Left lung (tissue), 10 donors: Measurements from ENCODE around the gene TRPM3. TPM values are rescaled to one million over a fixed set of nuclear protein-coding genes. Genes with fewer than 3 reads are reported as not detected.

ENCODE experiments used
- ATAC-seq: fragments of 200-7000 bp; cut with Tn5 transposase; one replicate; pipeline ENCODE4 v1.9.1; 2020; ENCODE audit warnings: moderate library complexity
- DNase-seq, 4 donors: peaks; one replicate each; pipeline ENCODE4 v3.0.0-alpha.2; 2013 to 2020
- H3K27ac ChIP-seq, 2 donors: fragments of 200-600 bp; sonication (generic) in 1 of 2; one replicate each; pipeline versions ENCODE4 v1.5.0 to v1.8.0; 2020 to 2021
- H3K27me3 ChIP-seq, 2 donors: fragments of 200-600 bp; sonication (generic) in 1 of 2; one replicate each; pipeline versions ENCODE4 v1.5.0 to v1.8.0; 2020 to 2021
- H3K36me3 ChIP-seq, 2 donors: fragments of 200-600 bp; sonication (generic) in 1 of 2; one replicate each; pipeline versions ENCODE4 v1.5.0 to v1.8.0; 2020 to 2021
- H3K4me1 ChIP-seq, 2 donors: fragments of 200-600 bp; one replicate each; pipeline ENCODE4 v1.8.0; 2021
- H3K4me3 ChIP-seq, 2 donors: fragments of 200-600 bp; sonication (generic) in 1 of 2; one replicate each; pipeline versions ENCODE4 v1.5.0 to v1.8.0; 2020 to 2021; ENCODE audit warnings: mild to moderate bottlenecking in 1 of 2
- H3K9me3 ChIP-seq, 2 donors: fragments of 200-600 bp; sonication (generic) in 1 of 2; one replicate each; pipeline versions ENCODE4 v1.5.0 to v1.8.0; 2020 to 2021
- CTCF ChIP-seq, 2 donors: fragments of 200-600 bp; sonication (generic) in 1 of 2; IDR thresholded peaks; one replicate each; pipeline versions ENCODE4 v1.5.0 to v1.8.0; 2021; ENCODE audit warnings: antibody characterized with exemption in 2 of 2
- intact Hi-C, 2 donors: fragments of 100-400 bp; cut with DNase I; formaldehyde crosslinking; loops; one replicate each; pipeline versions ENCODE4 v1.11.2 to v1.14.2; 2022
- polyA plus RNA-seq, 6 donors: library from polyadenylated mRNA; unstranded; fragments of 120-200 nt; gene quantifications; one replicate each; pipeline ENCODE4 v1.2.1, GENCODE V29; 2013; ENCODE audit not compliant: insufficient read length in 6 of 6
- total RNA-seq, 2 donors: library from RNA; stranded (reverse); fragmentation: NEBNext Ultra II Directional; extraction: Animal tissue kit (Norgen Biotek cat#: 25700); gene quantifications; one replicate each; pipeline ENCODE4 v1.2.1, GENCODE V29; 2021
- donor health status: DM: no; HTN: yes; CAD: no.
- donor health status: DM: no; HTN: no; CAD: no.

The TRPM3 gene
- total and polyA plus RNA-seq, 8 donors, result 0.17 to 2.1 (median 1.2) TPM

GRCh38 chr9:70861376-70861775 lies 260.0 kb downstream of the TRPM3 start:
- H3K27ac ChIP-seq, result no peak overlapping the region
- ATAC-seq, result no peak
- no peak overlapping the region for H3K4me3 ChIP-seq
- no peaks in the 10 kb centered on the region for H3K27me3 ChIP-seq
- no peaks in the 10 kb centered on the region for H3K9me3 ChIP-seq
- no peak for DNase-seq
- no peak for TF ChIP-seq CTCF (IDR thresholded peaks at IDR 0.05)
- H3K36me3 ChIP-seq, result no peaks in the 10 kb centered on the region
- intact Hi-C loops, result no loop called here
- no peaks in the 10 kb centered on the region for H3K4me1 ChIP-seq

DNA sequence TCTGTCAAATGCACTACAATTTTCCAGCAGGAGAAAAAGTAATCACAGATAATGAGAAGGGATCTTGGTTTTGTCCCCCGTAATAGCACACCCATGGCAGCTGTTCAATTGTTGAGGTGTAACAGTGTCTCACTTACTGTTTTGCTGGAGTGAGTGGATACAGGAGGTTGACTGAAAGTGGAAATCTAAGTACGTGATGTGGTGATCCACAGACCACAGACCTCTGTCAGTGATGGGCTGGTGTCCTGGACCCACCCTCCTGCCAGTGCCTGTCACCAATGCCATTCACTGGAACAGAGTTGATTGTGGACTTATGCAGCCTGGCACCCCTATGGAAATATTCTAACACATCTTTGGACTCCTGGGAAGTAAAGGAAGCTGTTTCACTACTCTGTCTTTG lies 261.7 kb downstream of the TRPM3 start:
- DNase-seq (no peak), ATAC-seq (no peak)
- TF ChIP-seq CTCF (IDR thresholded peaks at IDR 0.05), result no peak
- Histone ChIP-seq H3K27ac (no peak overlapping the region), H3K27me3 (no peaks in the 10 kb centered on the region), H3K9me3 (no peaks in the 10 kb centered on the region), H3K4me1 (no peaks in the 10 kb centered on the region), H3K4me3 (no peak overlapping the region), H3K36me3 (no peaks in the 10 kb centered on the region)
- intact Hi-C loops, result loop anchor here in 1 of 2 donors (10.0 kb wide), 1 partner anchor 325 kb away; no protein-coding TSS in a partner anchor

DNA sequence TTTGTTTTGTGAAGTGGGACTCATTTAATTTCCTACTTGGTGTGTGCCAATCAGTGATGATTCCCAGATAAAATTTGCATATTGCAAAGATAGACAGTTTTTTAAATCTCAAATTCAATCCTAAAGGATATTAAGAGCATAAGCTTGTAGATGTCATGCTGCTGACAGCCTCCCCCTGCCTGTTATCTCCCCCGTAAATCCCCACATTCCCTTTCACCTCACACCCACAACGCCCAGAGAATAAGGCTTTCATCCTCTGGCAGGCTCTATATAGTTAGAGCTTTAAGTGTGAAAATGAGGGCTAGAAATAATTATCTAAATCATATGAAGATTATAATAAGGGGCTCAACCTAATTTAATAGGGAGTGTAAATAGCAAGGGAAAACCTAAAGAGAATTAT lies 265.0 kb downstream of the TRPM3 start:
- intact Hi-C loops, result loop anchor here in 1 of 2 donors (10.0 kb wide), 1 partner anchor 322 kb away; no protein-coding TSS in a partner anchor
- TF ChIP-seq CTCF (IDR thresholded peaks at IDR 0.05), result no peak
- H3K9me3 ChIP-seq, result no peaks in the 10 kb centered on the region
- H3K4me3 ChIP-seq, result no peak overlapping the region
- ATAC-seq, result no peak
- no peak for DNase-seq
- no peaks in the 10 kb centered on the region for H3K36me3 ChIP-seq
- no peaks in the 10 kb centered on the region for H3K27me3 ChIP-seq
- H3K4me1 ChIP-seq, result no peaks in the 10 kb centered on the region
- H3K27ac ChIP-seq, result no peak overlapping the region

DNA sequence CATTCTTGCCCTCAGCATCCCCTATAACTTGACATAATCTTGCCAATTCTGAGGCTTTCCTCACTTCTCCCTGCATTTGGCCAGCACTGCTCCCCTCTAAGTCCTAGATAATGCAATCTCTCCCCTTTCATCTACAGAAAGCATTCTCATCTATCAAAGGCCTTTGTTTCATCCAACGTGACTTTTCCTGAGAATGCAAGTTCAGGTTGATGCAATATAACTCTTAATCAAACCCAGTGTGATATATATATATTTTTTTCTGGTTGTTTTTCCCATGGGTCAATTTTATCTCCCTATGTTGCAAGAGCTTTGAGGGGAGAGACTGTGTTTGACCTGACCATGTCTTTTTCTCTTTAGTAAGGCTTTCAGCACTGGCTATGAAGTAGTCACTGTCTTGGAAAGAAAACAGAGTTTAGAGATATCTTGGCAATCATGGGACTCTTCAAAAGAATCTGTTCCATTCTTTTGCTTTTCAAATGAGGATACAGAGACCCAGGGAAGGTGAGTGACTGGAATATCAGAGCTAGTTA lies 268.6 kb downstream of the TRPM3 start:
- DNase-seq, result no peak

GRCh38 chr9:70840266-70840665 lies 281.2 kb downstream of the TRPM3 start:
- intact Hi-C loops, result no loop called here
- no peak overlapping the region for H3K27ac ChIP-seq
- ATAC-seq (no peak), DNase-seq (no peak)
- no peaks in the 10 kb centered on the region for H3K27me3 ChIP-seq
- TF ChIP-seq CTCF (IDR thresholded peaks at IDR 0.05), result no peak
- no peaks in the 10 kb centered on the region for H3K4me1 ChIP-seq
- no peak overlapping the region for H3K4me3 ChIP-seq
- H3K9me3 ChIP-seq, result no peaks in the 10 kb centered on the region
- no peaks in the 10 kb centered on the region for H3K36me3 ChIP-seq

More for the DNA sequence above, 268.6 kb downstream of the TRPM3 start:
- no peaks in the 10 kb centered on the region for H3K4me1 ChIP-seq
- intact Hi-C loops, result loop anchor here in 1 of 2 donors (10.0 kb wide), 1 partner anchor 318 kb away; no protein-coding TSS in a partner anchor
- H3K36me3 ChIP-seq, result no peaks in the 10 kb centered on the region
- H3K27ac ChIP-seq, result no peak overlapping the region
- ATAC-seq, result no peak
- TF ChIP-seq CTCF (IDR thresholded peaks at IDR 0.05), result no peak
- no peak overlapping the region for H3K4me3 ChIP-seq
- no peaks in the 10 kb centered on the region for H3K9me3 ChIP-seq
- no peaks in the 10 kb centered on the region for H3K27me3 ChIP-seq
